SK-N-DZ (cell line): ENCODE results near the gene KLHL26.
A peak's percentile ranks its signal among the peaks of the same experiment; 100 is the strongest.

ENCODE experiments used
- DNase-seq: peaks from one replicate; pipeline ENCODE4 v3.0.0-alpha.2; 2015; ENCODE audit warnings: low spot score

The KLHL26 gene

GRCh38 chr19:18685597-18686190 is 48.9 kb downstream of the KLHL26 start:
- no peak for DNase-seq

GRCh38 chr19:18687740-18688465 is 51.1 kb downstream of the KLHL26 start:
- DNase-seq: no peak

- no peak for DNase-seq
These were observed 59.2 kb downstream of the KLHL26 start for GRCh38 chr19:18696023-18696422.

GRCh38 chr19:18697680-18698079 is 60.9 kb downstream of the KLHL26 start:
- DNase-seq: no peak

GRCh38 chr19:18698321-18699167 is 61.7 kb downstream of the KLHL26 start:
- no peak for DNase-seq

GRCh38 chr19:18699403-18700054 is 62.7 kb downstream of the KLHL26 start:
- DNase-seq: no peak

- DNase-seq: peak; percentile 60
These were observed 63.8 kb downstream of the KLHL26 start for GRCh38 chr19:18700501-18701249.

- no peak for DNase-seq
These were observed 64.4 kb downstream of the KLHL26 start for GRCh38 chr19:18701250-18701608.

- no peak for DNase-seq
These were observed 67.2 kb downstream of the KLHL26 start for GRCh38 chr19:18704054-18704453.

GRCh38 chr19:18704971-18705370 is 68.1 kb downstream of the KLHL26 start:
- no peak for DNase-seq

- DNase-seq: no peak
These were observed 71.8 kb downstream of the KLHL26 start for GRCh38 chr19:18708452-18709231.

GRCh38 chr19:18709546-18709945 is 72.7 kb downstream of the KLHL26 start:
- no peak for DNase-seq

- DNase-seq: no peak
These were observed 73.4 kb downstream of the KLHL26 start for GRCh38 chr19:18710186-18710585.

GRCh38 chr19:18710996-18711751 is 74.3 kb downstream of the KLHL26 start:
- no peak for DNase-seq

GRCh38 chr19:18711893-18712292 is 75.1 kb downstream of the KLHL26 start:
- DNase-seq: no peak

GRCh38 chr19:18712981-18713380 is 76.2 kb downstream of the KLHL26 start:
- DNase-seq: no peak

- DNase-seq: no peak
These were observed 76.8 kb downstream of the KLHL26 start for GRCh38 chr19:18713550-18714117.

- DNase-seq: no peak
These were observed 78.6 kb downstream of the KLHL26 start for GRCh38 chr19:18715416-18715815.

GRCh38 chr19:18716857-18717256 is 80.0 kb downstream of the KLHL26 start:
- DNase-seq: no peak
